GM12878 (cell line): ENCODE data around the gene YPEL2. TPM values are rescaled to one million over a fixed set of nuclear protein-coding genes. Genes with fewer than 3 reads are reported as not detected.

Experiments
- ATAC-seq: fragments of 200-7000 bp; cut with Tn5 transposase; 3 replicates; pipeline ENCODE4 v1.9.1; 2020; ENCODE audit warnings: mild to moderate bottlenecking, moderate library complexity
- BruUV-seq: library from RNA; stranded (reverse); fragments of 400-500 nt; replicated peaks from 2 replicates; lab custom pipeline; 2021; lab: Mats Ljungman, UMichigan
- CTCF ChIA-PET: fragments of 300-600 bp; sonication (Branson Sonifier 250); formaldehyde crosslinking; extraction: SDS; loops from one replicate; lab custom pipeline; 2021; ENCODE audit warnings: inconsistent platforms; lab: Yijun Ruan, JAX
- POLR2A ChIA-PET: fragments of 350-600 bp; formaldehyde crosslinking; extraction: SDS; loops from one replicate; lab custom pipeline; 2021; ENCODE audit warnings: inconsistent platforms; lab: Charles Lee
- RAD21 ChIA-PET: fragments of 300-600 bp; sonication (Branson Sonifier 250); formaldehyde crosslinking; loops from one replicate; lab custom pipeline; 2023; ENCODE audit warnings: antibody characterized with exemption; ENCODE audit not compliant: unreplicated experiment; lab: Charles Lee
- SMC1A ChIA-PET: fragments of 300-600 bp; sonication (Branson Sonifier 250); formaldehyde crosslinking; loops from one replicate; lab custom pipeline; 2023; ENCODE audit not compliant: unreplicated experiment, uncharacterized antibody; lab: Charles Lee
- DNase-seq: peaks from one replicate; pipeline ENCODE4 v3.0.0-alpha.2; 2011; ENCODE audit warnings: low read depth, low spot score
- FAIRE-seq: peaks from 3 replicates; lab custom pipeline; 2011; peaks lifted over from hg19 to GRCh38; lab: Jason Lieb, UNC
- H2AFZ ChIP-seq: 2 replicates; pipeline ENCODE4 v1.6.0; 2011; ENCODE audit warnings: low read depth, low read length, control low read depth; ENCODE audit not compliant: control insufficient read depth
- H3K27ac ChIP-seq: 2 replicates; pipeline ENCODE4 v1.5.1; 2011; ENCODE audit warnings: control low read depth; ENCODE audit not compliant: control insufficient read depth, insufficient read depth
- H3K27me3 ChIP-seq, 2 experiments: replicated peaks in 1 of 2; 2 replicates each; pipeline versions ENCODE4 v1.6.0 to v1.6.1; 2011; ENCODE audit warnings: low read length in 1 of 2; ENCODE audit not compliant: control insufficient read depth in 2 of 2, insufficient read depth in 2 of 2
- H3K36me3 ChIP-seq, 2 experiments: 2 replicates each; pipeline ENCODE4 v1.5.1; 2011; ENCODE audit warnings: low read length in 1 of 2; ENCODE audit not compliant: control insufficient read depth in 2 of 2, insufficient read depth in 2 of 2
- H3K4me1 ChIP-seq: 2 replicates; pipeline ENCODE4 v1.6.1; 2011; ENCODE audit warnings: mild to moderate bottlenecking, low read length, moderate library complexity, mixed read lengths; ENCODE audit not compliant: control insufficient read depth, insufficient read depth
- H3K4me2 ChIP-seq: 2 replicates; pipeline ENCODE4 v1.6.0; 2011; ENCODE audit warnings: control low read depth; ENCODE audit not compliant: control insufficient read depth, insufficient read depth
- H3K4me3 ChIP-seq: fragments of 200-600 bp; sonication (generic); 2 replicates; pipeline ENCODE4 v1.5.1; 2016
- H3K79me2 ChIP-seq: 2 replicates; pipeline ENCODE4 v1.6.0; 2011; ENCODE audit warnings: low read length; ENCODE audit not compliant: control insufficient read depth, insufficient read depth
- H3K9ac ChIP-seq: 2 replicates; pipeline ENCODE4 v1.8.0; 2011; ENCODE audit warnings: low read length, control low read depth, mixed read lengths; ENCODE audit not compliant: control insufficient read depth, insufficient read depth
- H3K9me3 ChIP-seq: replicated peaks from 3 replicates; pipeline ENCODE4 v1.5.1; 2011; ENCODE audit warnings: mild to moderate bottlenecking, low read length; ENCODE audit not compliant: control insufficient read depth, insufficient read depth
- H4K20me1 ChIP-seq: 2 replicates; pipeline ENCODE4 v1.6.0; 2011; ENCODE audit not compliant: control insufficient read depth, insufficient read depth
- NBN ChIP-seq: fragments of 450-650 bp; IDR thresholded peaks from 2 replicates; pipeline ENCODE4 v1.6.1; 2016
- SMARCA5 ChIP-seq: fragments of 450-650 bp; IDR thresholded peaks from 2 replicates; pipeline ENCODE4 v1.6.1; 2017; ENCODE audit warnings: mild to moderate bottlenecking
- SREBF1 ChIP-seq: IDR thresholded peaks from 2 replicates; pipeline ENCODE4 v1.6.1; 2012; ENCODE audit warnings: mild to moderate bottlenecking, low read length
- TBL1XR1 ChIP-seq: IDR thresholded peaks from 2 replicates; pipeline ENCODE4 v1.6.1; 2012; ENCODE audit warnings: low read depth, low read length, improper control_type of control experiment
- ZBED1 ChIP-seq: IDR thresholded peaks from 2 replicates; pipeline ENCODE4 v1.6.1; 2016; ENCODE audit warnings: borderline replicate concordance
- ZNF24 ChIP-seq: fragments of 450-650 bp; IDR thresholded peaks from 2 replicates; pipeline ENCODE4 v1.6.1; 2017; ENCODE audit warnings: antibody characterized with exemption, mild to moderate bottlenecking
- ZNF622 ChIP-seq: fragments of 450-650 bp; IDR thresholded peaks from 2 replicates; pipeline ENCODE4 v1.6.1; 2017; ENCODE audit warnings: mild to moderate bottlenecking, inconsistent platforms
- WGBS: methylation state at CpG from one replicate; pipeline ENCODE4 v1.1.6; 2016; ENCODE audit warnings: low lambda C conversion rate; ENCODE audit not compliant: insufficient replicate concordance, insufficient coverage; ENCODE audit errors: missing lambda C conversion rate; 5-methylcytosine and 5-hydroxymethylcytosine counted together
- in situ Hi-C: fragments of 300-500 bp; cut with MboI; formaldehyde crosslinking; loops from 9 replicates; pipeline ENCODE4 v1.14.3; 2018; ENCODE audit warnings: mixed read lengths
- intact Hi-C: fragments of 100-400 bp; cut with micrococcal nuclease; formaldehyde crosslinking; loops from one replicate; pipeline ENCODE4 v1.14.2; 2022; ENCODE audit not compliant: unreplicated experiment
- polyA plus RNA-seq, 11 experiments: library from polyadenylated mRNA; depleted of rRNA in 4 of 11; unstranded in 6 of 11; stranded (reverse) in 5 of 11; fragments of >200 nt; fragmentation: Nextera tagmentation in 4 of 11; fragmentation: Illumina TruSeq in 1 of 11; extraction: Ambion mirVana in 4 of 11; extraction: Trizol in 1 of 11; gene quantifications; 1 replicate in 1 of 11; 2 replicates in 10 of 11; pipeline versions ENCODE4 v1.2.1 to v1.2.3, GENCODE V29; 2011 to 2016; ENCODE audit warnings: inconsistent platforms in 2 of 11, missing spikeins in 2 of 11, low read depth in 1 of 11
- total RNA-seq, 4 experiments: library from RNA; depleted of rRNA in 3 of 4; stranded (reverse); fragments of >200 nt in 3 of 4; fragmentation: Illumina TruSeq in 1 of 4; extraction: Trizol in 1 of 4; gene quantifications; 2 replicates each; pipeline versions ENCODE4 v1.2.1 to v1.2.3, GENCODE V29; 2013 to 2021
- TF ChIP-seq, protein P1 (sequence below): fragments of 450-650 bp; IDR thresholded peaks from 2 replicates; pipeline ENCODE4 v1.6.1; 2017; ENCODE audit warnings: mild to moderate bottlenecking, moderate library complexity
- TF ChIP-seq, protein P2 (sequence below): fragments of 450-650 bp; IDR thresholded peaks from 2 replicates; pipeline ENCODE4 v1.6.1; 2016; ENCODE audit warnings: mild to moderate bottlenecking
- TF ChIP-seq, protein P3 (sequence below): fragments of 450-650 bp; IDR thresholded peaks from 2 replicates; pipeline ENCODE4 v1.6.1; 2017; ENCODE audit warnings: mild to moderate bottlenecking, low read depth, inconsistent platforms; ENCODE audit not compliant: poor library complexity, severe bottlenecking
- TF ChIP-seq, protein P4 (sequence below): fragments of 450-650 bp; IDR thresholded peaks from 2 replicates; pipeline ENCODE4 v1.6.1; 2016; ENCODE audit warnings: mild to moderate bottlenecking, moderate library complexity, borderline replicate concordance

Gene YPEL2
- total and polyA plus RNA-seq, 10 of the 15 experiments (the other 5 are each of a cell fraction or from before 2014, with no cell fraction given): 0.11 to 8.1 (median 0.48) TPM

DNA sequence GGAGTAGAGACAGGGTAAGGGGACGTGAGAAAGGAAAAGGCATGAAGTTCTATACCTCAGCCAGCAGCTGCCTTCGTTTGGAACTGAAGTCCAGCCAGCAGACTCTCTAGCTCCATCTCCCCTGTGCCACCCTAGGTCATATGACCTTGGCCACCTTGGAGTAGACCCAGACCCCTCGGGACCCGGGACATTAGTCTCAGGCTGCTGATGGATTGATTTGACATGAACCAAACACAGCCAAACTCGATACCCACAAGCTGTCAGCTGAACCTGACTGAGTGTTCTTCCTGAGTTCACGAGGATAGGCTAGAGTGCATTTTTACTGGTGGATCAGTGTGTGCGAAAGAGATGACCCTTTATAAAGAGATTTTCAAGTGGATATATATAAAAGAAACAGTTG lies 68.5 kb downstream of the YPEL2 start (continued):
- TF ChIP-seq, protein P1, sequence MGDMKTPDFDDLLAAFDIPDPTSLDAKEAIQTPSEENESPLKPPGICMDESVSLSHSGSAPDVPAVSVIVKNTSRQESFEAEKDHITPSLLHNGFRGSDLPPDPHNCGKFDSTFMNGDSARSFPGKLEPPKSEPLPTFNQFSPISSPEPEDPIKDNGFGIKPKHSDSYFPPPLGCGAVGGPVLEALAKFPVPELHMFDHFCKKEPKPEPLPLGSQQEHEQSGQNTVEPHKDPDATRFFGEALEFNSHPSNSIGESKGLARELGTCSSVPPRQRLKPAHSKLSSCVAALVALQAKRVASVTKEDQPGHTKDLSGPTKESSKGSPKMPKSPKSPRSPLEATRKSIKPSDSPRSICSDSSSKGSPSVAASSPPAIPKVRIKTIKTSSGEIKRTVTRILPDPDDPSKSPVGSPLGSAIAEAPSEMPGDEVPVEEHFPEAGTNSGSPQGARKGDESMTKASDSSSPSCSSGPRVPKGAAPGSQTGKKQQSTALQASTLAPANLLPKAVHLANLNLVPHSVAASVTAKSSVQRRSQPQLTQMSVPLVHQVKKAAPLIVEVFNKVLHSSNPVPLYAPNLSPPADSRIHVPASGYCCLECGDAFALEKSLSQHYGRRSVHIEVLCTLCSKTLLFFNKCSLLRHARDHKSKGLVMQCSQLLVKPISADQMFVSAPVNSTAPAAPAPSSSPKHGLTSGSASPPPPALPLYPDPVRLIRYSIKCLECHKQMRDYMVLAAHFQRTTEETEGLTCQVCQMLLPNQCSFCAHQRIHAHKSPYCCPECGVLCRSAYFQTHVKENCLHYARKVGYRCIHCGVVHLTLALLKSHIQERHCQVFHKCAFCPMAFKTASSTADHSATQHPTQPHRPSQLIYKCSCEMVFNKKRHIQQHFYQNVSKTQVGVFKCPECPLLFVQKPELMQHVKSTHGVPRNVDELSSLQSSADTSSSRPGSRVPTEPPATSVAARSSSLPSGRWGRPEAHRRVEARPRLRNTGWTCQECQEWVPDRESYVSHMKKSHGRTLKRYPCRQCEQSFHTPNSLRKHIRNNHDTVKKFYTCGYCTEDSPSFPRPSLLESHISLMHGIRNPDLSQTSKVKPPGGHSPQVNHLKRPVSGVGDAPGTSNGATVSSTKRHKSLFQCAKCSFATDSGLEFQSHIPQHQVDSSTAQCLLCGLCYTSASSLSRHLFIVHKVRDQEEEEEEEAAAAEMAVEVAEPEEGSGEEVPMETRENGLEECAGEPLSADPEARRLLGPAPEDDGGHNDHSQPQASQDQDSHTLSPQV: no peak

DNA sequence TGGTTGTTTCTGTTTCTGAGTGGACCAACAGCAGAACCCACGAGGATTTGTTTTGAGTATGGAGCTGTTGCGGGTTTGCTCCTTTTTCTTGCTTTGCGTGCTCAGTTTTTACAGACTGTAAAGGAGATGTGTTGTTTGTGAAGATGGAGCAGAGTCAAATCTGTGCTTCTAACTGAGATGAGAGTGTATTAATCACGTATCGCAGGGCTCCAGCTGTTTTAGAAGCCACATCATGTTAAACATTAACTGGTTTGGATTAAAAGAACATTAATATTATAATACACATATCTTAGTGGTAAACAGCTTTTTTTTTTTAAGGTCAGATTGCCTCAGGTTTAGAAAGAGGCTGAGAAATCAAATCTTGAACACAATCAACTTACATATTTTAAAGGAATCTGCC lies 69.4 kb downstream of the YPEL2 start:
- intact Hi-C loops: no loop called here
- TF ChIP-seq SREBF1 (no peak), SMARCA5 (no peak), ZNF622 (no peak), ZNF24 (no peak), ZBED1 (no peak), NBN (no peak), TBL1XR1 (no peak)
- TF ChIP-seq, protein P2, sequence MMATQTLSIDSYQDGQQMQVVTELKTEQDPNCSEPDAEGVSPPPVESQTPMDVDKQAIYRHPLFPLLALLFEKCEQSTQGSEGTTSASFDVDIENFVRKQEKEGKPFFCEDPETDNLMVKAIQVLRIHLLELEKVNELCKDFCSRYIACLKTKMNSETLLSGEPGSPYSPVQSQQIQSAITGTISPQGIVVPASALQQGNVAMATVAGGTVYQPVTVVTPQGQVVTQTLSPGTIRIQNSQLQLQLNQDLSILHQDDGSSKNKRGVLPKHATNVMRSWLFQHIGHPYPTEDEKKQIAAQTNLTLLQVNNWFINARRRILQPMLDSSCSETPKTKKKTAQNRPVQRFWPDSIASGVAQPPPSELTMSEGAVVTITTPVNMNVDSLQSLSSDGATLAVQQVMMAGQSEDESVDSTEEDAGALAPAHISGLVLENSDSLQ: no peak
- TF ChIP-seq, protein P3, sequence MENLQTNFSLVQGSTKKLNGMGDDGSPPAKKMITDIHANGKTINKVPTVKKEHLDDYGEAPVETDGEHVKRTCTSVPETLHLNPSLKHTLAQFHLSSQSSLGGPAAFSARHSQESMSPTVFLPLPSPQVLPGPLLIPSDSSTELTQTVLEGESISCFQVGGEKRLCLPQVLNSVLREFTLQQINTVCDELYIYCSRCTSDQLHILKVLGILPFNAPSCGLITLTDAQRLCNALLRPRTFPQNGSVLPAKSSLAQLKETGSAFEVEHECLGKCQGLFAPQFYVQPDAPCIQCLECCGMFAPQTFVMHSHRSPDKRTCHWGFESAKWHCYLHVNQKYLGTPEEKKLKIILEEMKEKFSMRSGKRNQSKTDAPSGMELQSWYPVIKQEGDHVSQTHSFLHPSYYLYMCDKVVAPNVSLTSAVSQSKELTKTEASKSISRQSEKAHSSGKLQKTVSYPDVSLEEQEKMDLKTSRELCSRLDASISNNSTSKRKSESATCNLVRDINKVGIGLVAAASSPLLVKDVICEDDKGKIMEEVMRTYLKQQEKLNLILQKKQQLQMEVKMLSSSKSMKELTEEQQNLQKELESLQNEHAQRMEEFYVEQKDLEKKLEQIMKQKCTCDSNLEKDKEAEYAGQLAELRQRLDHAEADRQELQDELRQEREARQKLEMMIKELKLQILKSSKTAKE: no peak
- TF ChIP-seq, protein P4, sequence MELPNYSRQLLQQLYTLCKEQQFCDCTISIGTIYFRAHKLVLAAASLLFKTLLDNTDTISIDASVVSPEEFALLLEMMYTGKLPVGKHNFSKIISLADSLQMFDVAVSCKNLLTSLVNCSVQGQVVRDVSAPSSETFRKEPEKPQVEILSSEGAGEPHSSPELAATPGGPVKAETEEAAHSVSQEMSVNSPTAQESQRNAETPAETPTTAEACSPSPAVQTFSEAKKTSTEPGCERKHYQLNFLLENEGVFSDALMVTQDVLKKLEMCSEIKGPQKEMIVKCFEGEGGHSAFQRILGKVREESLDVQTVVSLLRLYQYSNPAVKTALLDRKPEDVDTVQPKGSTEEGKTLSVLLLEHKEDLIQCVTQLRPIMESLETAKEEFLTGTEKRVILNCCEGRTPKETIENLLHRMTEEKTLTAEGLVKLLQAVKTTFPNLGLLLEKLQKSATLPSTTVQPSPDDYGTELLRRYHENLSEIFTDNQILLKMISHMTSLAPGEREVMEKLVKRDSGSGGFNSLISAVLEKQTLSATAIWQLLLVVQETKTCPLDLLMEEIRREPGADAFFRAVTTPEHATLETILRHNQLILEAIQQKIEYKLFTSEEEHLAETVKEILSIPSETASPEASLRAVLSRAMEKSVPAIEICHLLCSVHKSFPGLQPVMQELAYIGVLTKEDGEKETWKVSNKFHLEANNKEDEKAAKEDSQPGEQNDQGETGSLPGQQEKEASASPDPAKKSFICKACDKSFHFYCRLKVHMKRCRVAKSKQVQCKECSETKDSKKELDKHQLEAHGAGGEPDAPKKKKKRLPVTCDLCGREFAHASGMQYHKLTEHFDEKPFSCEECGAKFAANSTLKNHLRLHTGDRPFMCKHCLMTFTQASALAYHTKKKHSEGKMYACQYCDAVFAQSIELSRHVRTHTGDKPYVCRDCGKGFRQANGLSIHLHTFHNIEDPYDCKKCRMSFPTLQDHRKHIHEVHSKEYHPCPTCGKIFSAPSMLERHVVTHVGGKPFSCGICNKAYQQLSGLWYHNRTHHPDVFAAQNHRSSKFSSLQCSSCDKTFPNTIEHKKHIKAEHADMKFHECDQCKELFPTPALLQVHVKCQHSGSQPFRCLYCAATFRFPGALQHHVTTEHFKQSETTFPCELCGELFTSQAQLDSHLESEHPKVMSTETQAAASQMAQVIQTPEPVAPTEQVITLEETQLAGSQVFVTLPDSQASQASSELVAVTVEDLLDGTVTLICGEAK: no peak
- TF ChIP-seq, all 136 proteins: peak for 0
- POLR2A ChIA-PET: no interaction called here

More for the DNA sequence above, 69.4 kb downstream of the YPEL2 start:
- DNase-seq (no peak), ATAC-seq (no peak), FAIRE-seq (no peak)
- 83% methylated on average over 5 of the region's 5 CpGs for WGBS
- in situ Hi-C loops: no loop called here
- ChIA-PET SMC1A (interaction anchor here (0.6 to 2.0 kb wide), 4 partner anchors 9 to 78 kb away, joined by 3 to 4 read pairs (median 3); no protein-coding TSS in a partner anchor), CTCF (no interaction called here), RAD21 (no interaction called here)
- Histone ChIP-seq H3K9me3 (no peaks in the 10 kb centered on the region), H4K20me1 (no peaks in the 10 kb centered on the region), H3K36me3 (no peaks in the 10 kb centered on the region), H2AFZ (no peak overlapping the region), H3K79me2 (no peaks in the 10 kb centered on the region), H3K4me2 (no peak overlapping the region), H3K27ac (no peak overlapping the region), H3K9ac (no peak overlapping the region), H3K4me1 (no peaks in the 10 kb centered on the region), H3K4me3 (no peak overlapping the region), H3K27me3 (no peaks in the 10 kb centered on the region)
- BruUV-seq: no TSS peak
